ENCODE measurements around the gene SEL1L.

DNA sequence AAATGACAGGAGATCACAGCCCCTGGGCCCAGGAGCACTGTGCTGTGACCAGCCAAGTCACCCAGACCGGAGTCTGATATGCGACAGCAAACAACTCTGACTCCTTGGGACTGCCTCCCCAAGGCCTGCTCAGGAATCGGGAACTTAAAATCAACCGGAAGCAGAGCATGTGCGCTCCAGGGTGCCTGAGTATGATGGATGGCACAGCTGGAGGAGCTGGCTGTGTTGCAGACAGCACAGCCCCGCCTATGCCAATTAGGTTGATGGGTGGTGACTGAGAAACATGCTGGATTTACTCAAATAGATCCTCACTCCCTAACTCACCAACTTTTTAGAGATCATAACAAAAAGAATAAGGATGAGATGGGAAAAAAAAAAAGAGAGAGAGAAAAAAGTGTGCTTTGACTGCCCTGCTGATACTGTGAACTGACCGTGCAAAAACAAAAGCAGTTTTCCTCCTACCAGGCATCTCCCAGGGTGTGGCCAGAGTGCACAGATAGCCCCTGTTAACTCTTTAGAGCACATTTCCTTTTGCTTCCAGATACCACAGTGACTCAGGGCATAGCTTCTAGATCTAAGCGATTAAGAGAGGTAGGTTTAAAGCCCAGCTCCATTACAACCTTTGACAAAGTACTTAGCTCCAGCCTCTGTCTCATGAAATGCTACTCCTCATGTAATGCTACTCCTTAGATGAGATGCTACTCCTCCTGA lies 106.2 kb downstream of the SEL1L start:
- TF ChIP-seq, protein P1, sequence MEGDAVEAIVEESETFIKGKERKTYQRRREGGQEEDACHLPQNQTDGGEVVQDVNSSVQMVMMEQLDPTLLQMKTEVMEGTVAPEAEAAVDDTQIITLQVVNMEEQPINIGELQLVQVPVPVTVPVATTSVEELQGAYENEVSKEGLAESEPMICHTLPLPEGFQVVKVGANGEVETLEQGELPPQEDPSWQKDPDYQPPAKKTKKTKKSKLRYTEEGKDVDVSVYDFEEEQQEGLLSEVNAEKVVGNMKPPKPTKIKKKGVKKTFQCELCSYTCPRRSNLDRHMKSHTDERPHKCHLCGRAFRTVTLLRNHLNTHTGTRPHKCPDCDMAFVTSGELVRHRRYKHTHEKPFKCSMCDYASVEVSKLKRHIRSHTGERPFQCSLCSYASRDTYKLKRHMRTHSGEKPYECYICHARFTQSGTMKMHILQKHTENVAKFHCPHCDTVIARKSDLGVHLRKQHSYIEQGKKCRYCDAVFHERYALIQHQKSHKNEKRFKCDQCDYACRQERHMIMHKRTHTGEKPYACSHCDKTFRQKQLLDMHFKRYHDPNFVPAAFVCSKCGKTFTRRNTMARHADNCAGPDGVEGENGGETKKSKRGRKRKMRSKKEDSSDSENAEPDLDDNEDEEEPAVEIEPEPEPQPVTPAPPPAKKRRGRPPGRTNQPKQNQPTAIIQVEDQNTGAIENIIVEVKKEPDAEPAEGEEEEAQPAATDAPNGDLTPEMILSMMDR (IDR thresholded peaks at IDR 0.05): no peak
- TF ChIP-seq POLR2AphosphoS5 (IDR thresholded peaks at IDR 0.05): no peak
